ENCODE data around the gene METAP1D.

DNA sequence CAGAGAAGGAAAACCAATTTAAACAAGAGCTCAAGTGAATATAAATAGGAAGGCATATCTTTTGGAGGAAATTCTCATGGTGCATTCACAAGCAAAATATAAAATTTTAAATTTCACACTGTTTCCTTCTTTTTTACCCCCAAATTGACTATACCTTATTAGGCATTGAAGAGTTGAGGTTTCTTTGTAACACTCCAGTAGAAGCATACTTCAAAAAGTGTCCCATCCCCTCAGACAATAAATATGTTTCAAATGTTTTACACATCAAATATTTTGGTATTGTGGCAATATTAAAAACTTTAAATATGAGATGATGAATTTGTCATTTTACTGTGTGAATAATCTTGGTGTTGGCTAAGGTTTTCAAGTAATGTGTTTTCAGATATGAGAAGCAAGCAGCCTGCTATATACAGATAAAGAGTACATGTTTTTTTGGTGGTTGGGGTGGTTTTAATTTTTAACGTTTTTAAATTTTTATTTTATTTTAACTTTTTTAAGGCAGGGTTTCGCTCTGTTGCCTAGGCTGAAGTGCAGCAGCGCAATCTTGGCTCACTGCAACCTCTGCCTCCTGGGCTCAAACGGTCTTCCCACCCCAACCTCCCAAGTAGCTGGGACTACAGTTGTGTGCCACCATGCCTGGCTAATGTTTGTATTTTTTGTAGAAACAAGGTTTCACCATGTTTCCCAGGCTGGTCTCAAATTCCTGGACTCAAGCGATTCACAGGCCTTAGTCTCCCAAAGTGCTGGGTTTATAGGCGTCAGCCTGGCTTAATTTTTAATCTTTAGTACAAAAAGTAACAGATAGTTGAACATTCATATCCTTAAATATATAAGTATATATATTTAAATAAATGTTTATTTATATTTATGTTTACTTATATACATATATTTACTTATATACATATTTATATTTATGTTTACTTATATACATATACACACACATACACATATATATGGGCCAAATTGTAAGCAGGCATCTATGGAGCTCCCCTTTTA lies 49.1 kb downstream of the METAP1D start:
- TF ChIP-seq EZH2 (IDR thresholded peaks at IDR 0.05) (no peak), POLR2AphosphoS5 (IDR thresholded peaks at IDR 0.05; ENCODE audit: borderline replicate concordance, low read depth, low read length) (no peak), FOXP2 (optimal IDR thresholded peaks at IDR 0.05; ENCODE audit: control extremely low read depth, extremely low read length, insufficient read depth) (no peak)

Measured in SK-N-MC (cell line).